CD4-positive, alpha-beta T cell (primary cell): ENCODE measurements around the gene ATP4A. TPM values are rescaled to one million over a fixed set of nuclear protein-coding genes. Genes with fewer than 3 reads are reported as not detected.

Experiments
- ATAC-seq: fragments of 200-7000 bp; cut with Tn5 transposase; one replicate; pipeline ENCODE4 v1.10.0; 2022; ENCODE audit warnings: mild to moderate bottlenecking; ENCODE audit not compliant: poor library complexity
- CTCF ChIA-PET: fragments of 350-600 bp; sonication (Branson Sonifier 250); formaldehyde crosslinking; loops from one replicate; lab custom pipeline; 2021; ENCODE audit warnings: antibody characterized with exemption, inconsistent platforms; lab: Charles Lee
- POLR2A ChIA-PET: fragments of 350-600 bp; sonication (Branson Sonifier 250); formaldehyde crosslinking; loops from one replicate; lab custom pipeline; 2021; ENCODE audit warnings: antibody characterized with exemption, inconsistent platforms; lab: Charles Lee
- DNase-seq, 14 experiments: peaks; one replicate each; pipeline ENCODE4 v3.0.0-alpha.2; 2013 to 2020; ENCODE audit warnings: mixed read lengths in 2 of 14
- H3K27ac ChIP-seq, 2 donors: one replicate each; pipeline versions ENCODE4 v1.5.1 to v1.7.0; 2013; ENCODE audit warnings: low read length in 2 of 2, low read depth in 1 of 2, mild to moderate bottlenecking in 1 of 2
- H3K27me3 ChIP-seq, 2 experiments: 1 replicate in 1 of 2; 2 replicates in 1 of 2; pipeline versions ENCODE4 v1.6.1 to v1.7.0; 2013; ENCODE audit warnings: low read length in 2 of 2, control low read depth in 1 of 2, mild to moderate bottlenecking in 1 of 2, moderate library complexity in 1 of 2; ENCODE audit not compliant: insufficient read depth in 2 of 2, control insufficient read depth in 1 of 2
- H3K36me3 ChIP-seq: one replicate; pipeline ENCODE4 v1.6.1; 2013; ENCODE audit warnings: low read length, control low read depth; ENCODE audit not compliant: insufficient read depth
- H3K4me1 ChIP-seq: one replicate; pipeline ENCODE4 v1.6.1; 2013; ENCODE audit warnings: low read length, control low read depth; ENCODE audit not compliant: insufficient read depth
- H3K4me3 ChIP-seq: one replicate; pipeline ENCODE4 v1.5.1; 2013; ENCODE audit warnings: mild to moderate bottlenecking, low read length, moderate library complexity
- H3K9me3 ChIP-seq, 2 experiments: 1 replicate in 1 of 2; 2 replicates in 1 of 2; pipeline versions ENCODE4 v1.6.1 to v1.7.0; 2013; ENCODE audit warnings: low read length in 2 of 2, mild to moderate bottlenecking in 2 of 2, control low read depth in 1 of 2, moderate library complexity in 1 of 2; ENCODE audit not compliant: control insufficient read depth in 1 of 2, insufficient read depth in 1 of 2
- H3K27ac Mint-ChIP-seq: one replicate; pipeline ENCODE4 v1.8.0; 2020; ENCODE audit warnings: mixed read lengths
- H3K27me3 Mint-ChIP-seq: one replicate; pipeline ENCODE4 v1.8.0; 2021; ENCODE audit warnings: mixed read lengths
- H3K36me3 Mint-ChIP-seq: one replicate; pipeline ENCODE4 v1.8.0; 2021; ENCODE audit warnings: low read depth, mixed read lengths
- H3K4me1 Mint-ChIP-seq: one replicate; pipeline ENCODE4 v1.8.0; 2021; ENCODE audit warnings: low read depth, mixed read lengths
- H3K4me3 Mint-ChIP-seq: one replicate; pipeline ENCODE4 v1.8.0; 2020; ENCODE audit warnings: mild to moderate bottlenecking, mixed read lengths
- H3K9me3 Mint-ChIP-seq: one replicate; pipeline ENCODE4 v1.8.0; 2020; ENCODE audit warnings: mixed read lengths
- CTCF ChIP-seq: fragments of 200-600 bp; IDR thresholded peaks from one replicate; pipeline ENCODE4 v1.8.0; 2022; ENCODE audit warnings: antibody characterized with exemption, mild to moderate bottlenecking
- intact Hi-C, 2 experiments: fragments of 100-400 bp; cut with DNase I in 1 of 2; cut with micrococcal nuclease in 1 of 2; formaldehyde crosslinking; loops; one replicate each; pipeline versions ENCODE4 v1.15.1 to v1.9.0; 2023 to 2025; cut with DNase I, micrococcal nuclease
- total RNA-seq, 174 experiments: library from RNA in 2 of 174; stranded (reverse) in 2 of 174; gene quantifications; one replicate each; pipeline ENCODE4 v1.2.3 and lab custom pipeline; 2021 to 2026

Gene ATP4A
- total RNA-seq, 2 experiments from 2014 or later = not detected

GRCh38 chr19:35533822-35534392 is 29.6 kb downstream of the ATP4A start:
- peak; percentile 91 for ATAC-seq
- CTCF ChIA-PET = no interaction called here

GRCh38 chr19:35533201-35533821 is 30.1 kb downstream of the ATP4A start, which contains the start of gene GAPDHS:
TSS of gene GAPDHS (plus strand) at chr19:35533456. CDS start at chr19:35533528, 72 bp downstream.
- ChIA-PET POLR2A (no interaction called here), CTCF (no interaction called here)
- ATAC-seq = no peak

More at GRCh38 chr19:35533822-35534392, 29.6 kb downstream of the ATP4A start:
- Mint-ChIP-seq H3K27ac (peak overlapping the region; percentile 48), H3K4me3 (peak overlapping the region; percentile 86), H3K36me3 (no peaks in the 10 kb centered on the region), H3K9me3 (no peaks in the 10 kb centered on the region), H3K4me1 (peaks cover 12% of the 10 kb centered on the region), H3K27me3 (peaks cover 42% of the 10 kb centered on the region)
- Histone ChIP-seq H3K27ac (no peak overlapping the region), H3K4me1 (peaks cover 14% of the 10 kb centered on the region), H3K27me3 (peaks cover 4 to 5% of the 10 kb centered on the region in 2 experiments), H3K4me3 (peak overlapping the region; percentile 42), H3K9me3 (peaks cover 0 to 8% of the 10 kb centered on the region in 2 experiments), H3K36me3 (no peaks in the 10 kb centered on the region)
- no peak for TF ChIP-seq CTCF
- intact Hi-C loops = no loop called here
- POLR2A ChIA-PET = no interaction called here
- DNase-seq = peak in 12 of 14 experiments; percentile 11 to 63 (median 44)

GRCh38 chr19:35531291-35531690 is 32.2 kb downstream of the ATP4A start:
- Mint-ChIP-seq H3K27me3 (peaks cover 59% of the 10 kb centered on the region), H3K36me3 (no peaks in the 10 kb centered on the region), H3K4me3 (no peak overlapping the region), H3K9me3 (no peaks in the 10 kb centered on the region), H3K27ac (no peak overlapping the region), H3K4me1 (peaks cover 12% of the 10 kb centered on the region)
- H3K27ac ChIP-seq = no peak overlapping the region
- ATAC-seq (no peak), DNase-seq (no peak)
- no peaks in the 10 kb centered on the region for H3K36me3 ChIP-seq
- intact Hi-C loops = no loop called here
- CTCF ChIA-PET = no interaction called here
- H3K4me1 ChIP-seq = peaks cover 14% of the 10 kb centered on the region
- no peak overlapping the region for H3K4me3 ChIP-seq
- POLR2A ChIA-PET = no interaction called here
- TF ChIP-seq CTCF = no peak
- H3K27me3 ChIP-seq = peaks cover 4 to 5% of the 10 kb centered on the region in 2 experiments
- H3K9me3 ChIP-seq = peaks cover 0 to 14% of the 10 kb centered on the region in 2 experiments

More at GRCh38 chr19:35533201-35533821, 30.1 kb downstream of the ATP4A start, which contains the start of gene GAPDHS:
- no peaks in the 10 kb centered on the region for H3K36me3 Mint-ChIP-seq
- Histone ChIP-seq H3K36me3 (no peaks in the 10 kb centered on the region), H3K4me3 (peak within 1 kb of the TSS; percentile 42), H3K9me3 (peaks cover 0 to 8% of the 10 kb centered on the region in 2 experiments), H3K4me1 (peaks cover 14% of the 10 kb centered on the region), H3K27ac (no peak within 1 kb of the TSS), H3K27me3 (peaks cover 4 to 5% of the 10 kb centered on the region in 2 experiments)
- intact Hi-C loops = no loop called here
- no peak for DNase-seq
- TF ChIP-seq CTCF = no peak
- peaks cover 48% of the 10 kb centered on the region for H3K27me3 Mint-ChIP-seq
- peaks cover 12% of the 10 kb centered on the region for H3K4me1 Mint-ChIP-seq
- no peaks in the 10 kb centered on the region for H3K9me3 Mint-ChIP-seq
- H3K27ac Mint-ChIP-seq = peak within 1 kb of the TSS; percentile 48
- peak within 1 kb of the TSS; percentile 86 for H3K4me3 Mint-ChIP-seq
